HG03045 (cell line): Measurements from ENCODE around the gene TBX20.

Experiments
- ATAC-seq: cut with Tn5 transposase; IDR thresholded peaks from one replicate; pipeline ENCODE4 v1.9.1; 2021; ENCODE audit warnings: mild to moderate bottlenecking, moderate library complexity; ENCODE audit not compliant: unreplicated experiment

TBX20 gene, protein sequence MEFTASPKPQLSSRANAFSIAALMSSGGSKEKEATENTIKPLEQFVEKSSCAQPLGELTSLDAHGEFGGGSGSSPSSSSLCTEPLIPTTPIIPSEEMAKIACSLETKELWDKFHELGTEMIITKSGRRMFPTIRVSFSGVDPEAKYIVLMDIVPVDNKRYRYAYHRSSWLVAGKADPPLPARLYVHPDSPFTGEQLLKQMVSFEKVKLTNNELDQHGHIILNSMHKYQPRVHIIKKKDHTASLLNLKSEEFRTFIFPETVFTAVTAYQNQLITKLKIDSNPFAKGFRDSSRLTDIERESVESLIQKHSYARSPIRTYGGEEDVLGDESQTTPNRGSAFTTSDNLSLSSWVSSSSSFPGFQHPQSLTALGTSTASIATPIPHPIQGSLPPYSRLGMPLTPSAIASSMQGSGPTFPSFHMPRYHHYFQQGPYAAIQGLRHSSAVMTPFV

GRCh38 chr7:35253710-35254495 lies at the start of gene TBX20:
TSS of gene TBX20 (minus strand) at chr7:35254100. CDS start at chr7:35253620, 480 bp downstream.
- ATAC-seq: no peak

DNA sequence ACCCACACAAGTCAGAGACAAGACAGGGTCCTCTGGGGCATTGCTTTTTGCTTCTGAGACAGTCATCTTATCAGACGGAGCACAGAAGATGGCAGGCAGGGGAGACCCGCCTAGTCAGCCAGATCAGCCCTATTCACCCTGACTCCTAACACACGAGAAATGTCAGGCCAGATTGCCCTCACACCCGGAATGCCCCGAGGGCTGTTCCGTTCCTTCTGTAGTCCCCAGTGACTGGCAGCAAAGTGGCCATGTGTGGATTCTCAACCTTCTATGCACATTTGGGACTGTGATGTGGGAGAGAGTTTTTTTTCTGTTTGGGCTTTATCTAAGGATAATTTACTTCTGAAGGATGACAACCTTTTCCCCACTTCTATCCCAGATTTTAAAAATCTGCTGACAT lies 35.5 kb upstream of the TBX20 start:
- ATAC-seq: no peak

DNA sequence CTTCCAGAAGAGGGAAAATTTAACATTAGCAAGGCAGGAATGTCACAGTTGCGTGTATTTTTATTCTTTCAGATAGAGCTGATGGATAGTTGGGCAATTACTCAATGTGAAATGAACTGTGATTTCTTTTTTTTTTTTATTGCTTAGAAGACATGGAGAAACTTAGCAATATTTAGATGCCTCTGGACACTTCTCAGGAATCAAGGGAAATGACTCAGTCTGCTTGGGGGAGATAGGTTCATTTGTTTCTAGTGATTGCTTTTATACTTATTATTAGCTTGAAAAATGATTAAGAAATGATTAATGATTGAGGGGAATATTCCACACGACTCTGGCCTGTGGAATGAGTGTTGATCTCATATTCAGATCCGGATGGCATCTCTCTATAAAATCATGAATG lies 33.1 kb upstream of the TBX20 start:
- ATAC-seq: no peak

DNA sequence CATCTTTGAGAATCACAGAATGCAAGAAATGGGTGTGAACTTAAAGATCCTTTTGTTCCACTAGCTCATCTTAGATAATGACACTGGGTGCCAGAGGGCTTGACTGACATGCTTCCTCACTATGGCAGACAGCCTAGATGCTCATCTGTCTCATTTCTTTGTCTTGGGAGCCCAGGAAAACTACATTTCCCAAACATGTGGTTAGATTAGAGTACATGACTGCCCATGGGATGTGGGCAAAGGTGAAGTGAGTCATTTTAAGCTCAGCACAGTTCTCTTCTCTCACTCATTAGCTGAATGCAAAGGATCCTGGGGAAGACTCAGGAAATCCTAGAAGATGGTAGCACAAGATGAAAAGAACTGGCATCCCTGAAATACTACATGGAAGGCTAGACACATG lies 32.5 kb upstream of the TBX20 start:
- no peak for ATAC-seq

- no peak for ATAC-seq
Measured at GRCh38 chr7:35285799-35286198, 31.9 kb upstream of the TBX20 start.

GRCh38 chr7:35280902-35281301 lies 27.0 kb upstream of the TBX20 start:
- no peak for ATAC-seq

GRCh38 chr7:35277359-35277758 lies 23.5 kb upstream of the TBX20 start:
- ATAC-seq: no peak

GRCh38 chr7:35272246-35272645 lies 18.3 kb upstream of the TBX20 start:
- ATAC-seq: no peak

GRCh38 chr7:35268953-35269352 lies 15.1 kb upstream of the TBX20 start:
- ATAC-seq: no peak

DNA sequence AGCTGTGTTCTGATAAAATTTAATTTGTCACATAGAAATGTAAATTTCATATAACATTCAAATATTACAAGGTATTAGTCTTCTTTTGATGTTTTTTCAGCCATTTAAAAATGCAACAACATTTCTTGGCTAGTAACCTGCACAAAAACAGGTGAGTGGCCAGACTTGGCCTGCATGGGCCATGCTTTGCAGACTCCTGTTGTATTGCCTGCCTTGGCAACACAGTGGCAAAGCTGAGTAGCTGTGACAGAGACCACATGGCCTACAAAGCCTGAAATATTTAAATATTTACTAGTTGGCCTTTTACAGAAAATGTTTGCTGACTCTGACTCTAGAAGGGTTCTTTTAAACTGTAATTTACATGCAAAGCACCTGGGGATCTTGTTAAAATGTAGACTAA lies 13.5 kb upstream of the TBX20 start:
- ATAC-seq: no peak

- no peak for ATAC-seq
Measured at GRCh38 chr7:35263396-35263795, 9.5 kb upstream of the TBX20 start.

GRCh38 chr7:35261476-35262285 lies 7.8 kb upstream of the TBX20 start:
- no peak for ATAC-seq

- ATAC-seq: no peak
Measured at GRCh38 chr7:35261041-35261440, 7.1 kb upstream of the TBX20 start.

DNA sequence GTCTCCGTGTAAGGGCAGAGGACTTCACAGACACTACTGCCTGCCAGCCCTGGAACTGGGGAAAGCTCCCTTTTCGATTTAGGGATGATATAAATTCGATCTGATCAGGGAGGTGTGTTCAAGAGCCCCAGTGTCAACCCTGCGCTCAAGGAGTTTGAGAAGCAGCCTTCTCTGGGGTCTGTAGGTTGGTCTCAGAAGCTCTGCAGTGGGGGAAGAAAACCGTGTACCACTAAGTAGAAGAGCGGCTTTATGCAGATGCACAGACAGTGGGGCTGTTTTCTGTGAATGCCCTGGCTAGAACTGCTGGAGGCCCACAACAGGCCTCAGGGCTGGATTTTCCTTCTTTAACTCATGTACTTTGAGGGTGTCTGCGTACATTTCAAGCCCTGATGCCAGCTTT lies 6.3 kb upstream of the TBX20 start:
- ATAC-seq: no peak

GRCh38 chr7:35259523-35259908 lies 5.6 kb upstream of the TBX20 start:
- ATAC-seq: no peak

GRCh38 chr7:35258868-35259522 lies 5.1 kb upstream of the TBX20 start:
- ATAC-seq: no peak

DNA sequence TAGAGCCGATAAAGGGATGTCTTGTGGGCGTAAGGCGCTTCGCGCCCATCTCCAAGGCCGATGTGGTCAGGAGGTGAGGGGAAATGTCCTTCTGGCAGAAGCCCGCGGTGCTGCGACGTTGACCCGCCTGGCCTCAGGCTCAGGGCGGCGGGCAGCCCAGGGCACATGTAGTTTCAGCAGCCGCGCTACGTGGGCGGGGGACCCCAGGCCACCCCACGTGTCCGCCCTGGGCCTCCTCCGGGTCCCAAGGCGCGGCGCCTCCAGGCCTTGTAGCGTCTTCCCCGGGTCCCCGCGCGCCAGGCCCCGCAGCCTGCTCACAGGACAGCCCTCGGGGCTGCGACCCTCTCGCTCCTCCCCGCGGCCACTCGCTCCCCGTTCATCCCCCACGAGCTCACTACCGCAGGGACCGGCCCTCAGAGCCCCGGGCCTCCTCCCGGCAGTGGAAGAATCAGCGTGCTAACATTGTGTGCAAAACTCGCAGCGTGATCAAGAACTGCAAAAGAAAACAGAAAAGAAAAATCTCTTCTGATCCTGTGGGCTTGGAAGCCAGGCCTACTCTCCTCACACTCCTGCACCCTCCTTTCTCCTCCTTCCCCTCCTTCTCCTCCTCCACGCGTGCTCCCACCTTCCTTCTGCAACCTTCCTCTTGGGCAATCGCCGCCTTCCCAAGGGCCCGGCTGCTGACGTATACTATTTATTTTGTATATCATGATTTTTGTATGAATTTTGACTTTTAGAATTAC lies 4.4 kb upstream of the TBX20 start:
- no peak for ATAC-seq

GRCh38 chr7:35257251-35258124 lies 3.6 kb upstream of the TBX20 start:
- no peak for ATAC-seq
